ENCODE data around the gene ECHS1.

DNA sequence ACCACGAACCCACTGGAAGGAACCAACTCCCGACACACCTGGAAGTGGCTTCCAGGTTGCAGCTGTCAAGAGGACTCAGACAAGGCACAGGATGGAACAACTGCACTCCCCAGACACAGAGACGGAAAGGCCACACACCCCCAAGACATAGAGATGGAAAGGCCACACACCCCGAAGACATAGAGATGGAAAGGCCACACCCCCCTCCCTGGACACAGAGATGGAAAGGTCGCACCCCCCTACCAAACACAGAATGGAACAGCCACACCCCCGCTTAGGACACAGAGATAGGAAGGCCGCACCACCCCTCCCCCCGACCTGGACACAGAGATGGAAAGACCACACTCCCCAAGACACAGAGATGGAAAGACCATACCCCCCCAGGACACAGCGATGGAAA lies 56.9 kb downstream of the ECHS1 start:
- TF ChIP-seq, protein P1, sequence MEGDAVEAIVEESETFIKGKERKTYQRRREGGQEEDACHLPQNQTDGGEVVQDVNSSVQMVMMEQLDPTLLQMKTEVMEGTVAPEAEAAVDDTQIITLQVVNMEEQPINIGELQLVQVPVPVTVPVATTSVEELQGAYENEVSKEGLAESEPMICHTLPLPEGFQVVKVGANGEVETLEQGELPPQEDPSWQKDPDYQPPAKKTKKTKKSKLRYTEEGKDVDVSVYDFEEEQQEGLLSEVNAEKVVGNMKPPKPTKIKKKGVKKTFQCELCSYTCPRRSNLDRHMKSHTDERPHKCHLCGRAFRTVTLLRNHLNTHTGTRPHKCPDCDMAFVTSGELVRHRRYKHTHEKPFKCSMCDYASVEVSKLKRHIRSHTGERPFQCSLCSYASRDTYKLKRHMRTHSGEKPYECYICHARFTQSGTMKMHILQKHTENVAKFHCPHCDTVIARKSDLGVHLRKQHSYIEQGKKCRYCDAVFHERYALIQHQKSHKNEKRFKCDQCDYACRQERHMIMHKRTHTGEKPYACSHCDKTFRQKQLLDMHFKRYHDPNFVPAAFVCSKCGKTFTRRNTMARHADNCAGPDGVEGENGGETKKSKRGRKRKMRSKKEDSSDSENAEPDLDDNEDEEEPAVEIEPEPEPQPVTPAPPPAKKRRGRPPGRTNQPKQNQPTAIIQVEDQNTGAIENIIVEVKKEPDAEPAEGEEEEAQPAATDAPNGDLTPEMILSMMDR (IDR thresholded peaks at IDR 0.05; ENCODE audit: poor library complexity, severe bottlenecking), result no peak
- TF ChIP-seq RAD21 (conservative IDR thresholded peaks at IDR 0.05) (no peak), EZH2 (IDR thresholded peaks at IDR 0.05; ENCODE audit: borderline replicate concordance, insufficient read depth, low read length, poor library complexity, severe bottlenecking) (no peak), POLR2AphosphoS5 (IDR thresholded peaks at IDR 0.05) (no peak), EP300 (conservative IDR thresholded peaks at IDR 0.05; ENCODE audit: poor library complexity, severe bottlenecking) (no peak), SMC3 (conservative IDR thresholded peaks at IDR 0.05; ENCODE audit: poor library complexity) (no peak)

Data from neural cell (in vitro differentiated cells).